ENCODE measurements around the gene CA14. TPM values are rescaled to one million over a fixed set of nuclear protein-coding genes. Genes with fewer than 3 reads are reported as not detected.
"Not testable (repeated sequence)": the region's sequence is repeated elsewhere in the genome, so short reads cannot be mapped to it uniquely, and the experiment has no call there.

CA14 gene
- total RNA-seq: 13.1 and 16.6 TPM in 2 replicates
- long read RNA-seq, partial matches to known transcripts: 1 of 43 reads
- long read RNA-seq, other reads (novel, unspliced or antisense): 40 of 43 reads

DNA sequence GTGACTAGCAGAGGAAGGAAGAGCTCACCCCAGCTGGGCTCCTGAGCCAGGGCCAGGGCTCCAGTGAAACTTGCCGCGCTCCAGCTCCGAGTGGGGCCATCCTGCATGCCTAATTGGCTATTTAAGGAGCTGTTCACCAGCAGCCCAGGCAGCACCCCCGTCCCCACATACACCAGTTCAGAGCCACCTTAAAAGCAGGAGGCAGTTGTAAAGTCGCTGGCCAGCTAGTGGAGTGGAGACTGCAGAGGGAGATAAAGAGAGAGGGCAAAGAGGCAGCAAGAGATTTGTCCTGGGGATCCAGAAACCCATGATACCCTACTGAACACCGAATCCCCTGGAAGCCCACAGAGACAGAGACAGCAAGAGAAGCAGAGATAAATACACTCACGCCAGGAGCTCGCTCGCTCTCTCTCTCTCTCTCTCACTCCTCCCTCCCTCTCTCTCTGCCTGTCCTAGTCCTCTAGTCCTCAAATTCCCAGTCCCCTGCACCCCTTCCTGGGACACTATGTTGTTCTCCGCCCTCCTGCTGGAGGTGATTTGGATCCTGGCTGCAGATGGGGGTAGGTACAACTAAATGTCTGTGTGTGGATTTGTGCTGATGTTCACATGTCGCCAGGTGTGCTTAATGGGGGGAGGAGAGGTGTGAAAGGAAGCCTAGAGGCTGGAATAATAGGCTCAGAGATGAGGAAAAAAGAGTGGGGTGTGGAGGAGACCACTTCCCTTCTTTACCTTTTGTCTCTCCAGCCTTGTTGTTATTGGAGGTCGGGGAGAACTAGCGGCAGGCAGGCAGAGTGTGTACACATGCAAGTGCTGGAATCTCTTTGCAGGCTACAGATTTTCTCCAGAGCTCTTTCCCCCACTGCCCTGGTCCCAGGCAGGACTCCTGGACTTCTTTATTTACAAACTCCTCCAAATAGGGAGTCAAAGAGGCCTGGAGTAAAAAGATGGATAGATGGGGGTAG lies at the start of gene CA14:
CA14 (plus strand) TSS at position 151 of the 962 bp plus-strand sequence; CDS start at position 506, 355 bp downstream.
- Mint-ChIP-seq H3K4me1 (ENCODE audit: low read depth) (peaks cover 53% of the 10 kb centered on the region), H3K9me3 (ENCODE audit: low read depth) (no peaks in the 10 kb centered on the region), H3K27me3 (no peaks in the 10 kb centered on the region), H3K4me3 (ENCODE audit: low read depth) (peak within 1 kb of the TSS; percentile 69), H3K36me3 (ENCODE audit: insufficient read depth) (no peaks in the 10 kb centered on the region), H3K27ac (peak within 1 kb of the TSS; percentile 97)
- no peak for DNase-seq (ENCODE audit: low spot score, unreplicated experiment)
- no peak for TF ChIP-seq CTCF (IDR thresholded peaks at IDR 0.05; ENCODE audit: unreplicated experiment)

- not testable (repeated sequence) for H3K27ac Mint-ChIP-seq; DNase-seq (ENCODE audit: low spot score, unreplicated experiment); H3K9me3 Mint-ChIP-seq (ENCODE audit: low read depth); H3K4me3 Mint-ChIP-seq (ENCODE audit: low read depth); H3K36me3 Mint-ChIP-seq (ENCODE audit: insufficient read depth)
- peaks cover 46% of the 10 kb centered on the region for H3K27me3 Mint-ChIP-seq
- peaks cover 11% of the 10 kb centered on the region for H3K4me1 Mint-ChIP-seq (ENCODE audit: low read depth)
Measured at GRCh38 chr1:150208460-150208859, 49.1 kb upstream of the CA14 start.

DNA sequence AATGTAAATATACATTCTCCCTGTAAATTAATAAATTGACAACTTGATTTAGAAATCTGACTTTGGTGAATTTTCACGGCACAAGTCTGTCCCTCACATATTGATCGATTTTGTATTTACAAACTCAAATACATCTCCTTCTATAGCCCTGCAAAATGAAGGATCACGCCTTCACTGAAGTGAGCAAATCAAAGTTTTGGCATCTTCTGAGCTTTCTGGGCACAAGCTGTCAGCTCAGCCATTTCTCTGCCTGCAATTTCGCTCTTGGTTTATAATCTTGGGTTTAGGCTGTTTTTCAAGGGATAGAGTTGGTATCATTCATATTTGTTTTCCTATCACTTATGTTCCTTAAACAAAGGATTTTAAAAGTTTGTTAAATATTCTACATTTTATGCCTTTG lies 47.5 kb upstream of the CA14 start:
- Mint-ChIP-seq H3K9me3 (ENCODE audit: low read depth) (no peaks in the 10 kb centered on the region), H3K27ac (no peak overlapping the region), H3K27me3 (peaks cover 39% of the 10 kb centered on the region), H3K4me1 (ENCODE audit: low read depth) (peaks cover 12% of the 10 kb centered on the region), H3K4me3 (ENCODE audit: low read depth) (no peak overlapping the region), H3K36me3 (ENCODE audit: insufficient read depth) (no peaks in the 10 kb centered on the region)
- no peak for TF ChIP-seq CTCF (IDR thresholded peaks at IDR 0.05; ENCODE audit: unreplicated experiment)
- DNase-seq (ENCODE audit: low spot score, unreplicated experiment): no peak

DNA sequence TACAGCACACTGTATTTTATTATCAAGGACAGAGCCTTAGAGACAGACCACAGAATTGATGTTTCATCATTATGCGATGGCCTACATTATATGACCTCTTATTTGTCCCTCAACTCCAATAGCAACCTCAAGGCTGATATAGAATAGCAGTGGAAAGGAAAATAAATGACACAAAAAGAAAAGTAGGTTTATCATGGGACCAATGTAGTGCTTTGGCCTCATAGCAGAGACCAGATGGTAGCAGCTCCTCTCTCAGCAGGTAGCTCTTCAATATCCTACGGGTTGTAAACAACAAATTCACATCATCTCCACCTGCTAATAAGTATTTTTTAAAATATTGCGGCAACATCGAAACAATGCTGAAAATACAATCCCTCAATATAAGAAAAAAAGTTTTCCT lies 46.9 kb upstream of the CA14 start:
- Mint-ChIP-seq H3K4me3 (ENCODE audit: low read depth) (no peak overlapping the region), H3K4me1 (ENCODE audit: low read depth) (peaks cover 12% of the 10 kb centered on the region), H3K27ac (no peak overlapping the region), H3K36me3 (ENCODE audit: insufficient read depth) (no peaks in the 10 kb centered on the region), H3K9me3 (ENCODE audit: low read depth) (no peaks in the 10 kb centered on the region), H3K27me3 (peaks cover 34% of the 10 kb centered on the region)
- TF ChIP-seq CTCF (IDR thresholded peaks at IDR 0.05; ENCODE audit: unreplicated experiment): no peak
- no peak for DNase-seq (ENCODE audit: low spot score, unreplicated experiment)

DNA sequence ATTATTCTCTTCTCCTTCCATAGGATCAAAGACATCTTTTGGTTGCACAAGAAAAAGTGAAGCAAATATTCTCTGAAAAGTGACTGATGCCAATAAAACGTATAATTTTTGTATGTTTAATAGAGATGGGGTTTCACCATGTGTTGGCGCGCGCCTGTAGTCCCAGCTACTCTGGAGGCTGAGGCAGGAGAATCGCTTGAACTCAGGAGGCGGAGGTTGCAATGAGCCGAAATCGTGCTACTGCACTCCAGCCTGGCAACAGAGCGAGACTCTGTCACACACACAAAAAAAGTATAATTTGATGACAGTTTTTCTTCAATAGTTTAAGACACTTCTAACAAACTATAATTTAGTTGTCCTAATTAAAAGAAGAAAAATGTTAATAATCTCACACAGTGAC lies 45.5 kb upstream of the CA14 start:
- DNase-seq (ENCODE audit: low spot score, unreplicated experiment): no peak
- Mint-ChIP-seq H3K36me3 (ENCODE audit: insufficient read depth) (no peaks in the 10 kb centered on the region), H3K9me3 (ENCODE audit: low read depth) (no peaks in the 10 kb centered on the region), H3K4me3 (ENCODE audit: low read depth) (no peak overlapping the region), H3K27me3 (peaks cover 24% of the 10 kb centered on the region), H3K27ac (no peak overlapping the region), H3K4me1 (ENCODE audit: low read depth) (peaks cover 9% of the 10 kb centered on the region)
- TF ChIP-seq CTCF (IDR thresholded peaks at IDR 0.05; ENCODE audit: unreplicated experiment): no peak

All from progenitor cell of endocrine pancreas (in vitro differentiated cells).